ENCODE measurements around the gene CFAP69.

- TF ChIP-seq CTCF (IDR thresholded peaks at IDR 0.05) (no peak), EZH2 (IDR thresholded peaks at IDR 0.05; ENCODE audit: borderline replicate concordance, insufficient read depth, low read depth, low read length, poor library complexity, severe bottlenecking) (no peak)
Observed at GRCh38 chr7:90326500-90326899, 81.5 kb downstream of the CFAP69 start.
